Keratinocyte (primary cell): ENCODE measurements around the gene ACBD6. TPM values are rescaled to one million over a fixed set of nuclear protein-coding genes. Genes with fewer than 3 reads are reported as not detected.

Experiments used
- DNase-seq: peaks from one replicate; pipeline ENCODE4 v3.0.0-alpha.2; 2011; ENCODE audit warnings: low read depth, missing footprints, low spot score
- FAIRE-seq: peaks from 2 replicates; lab custom pipeline; 2011; peaks lifted over from hg19 to GRCh38; lab: Jason Lieb, UNC
- H2AFZ ChIP-seq: 2 replicates; pipeline ENCODE4 v1.6.0; 2012; ENCODE audit warnings: low read length, control low read depth, inconsistent platforms; ENCODE audit not compliant: control insufficient read depth
- H3K27ac ChIP-seq: 2 replicates; pipeline ENCODE4 v1.5.1; 2011; ENCODE audit warnings: low read length; ENCODE audit not compliant: control insufficient read depth, insufficient read depth
- H3K27me3 ChIP-seq: 3 replicates; pipeline ENCODE4 v1.6.0; 2011; ENCODE audit warnings: low read length; ENCODE audit not compliant: control insufficient read depth, insufficient read depth; ENCODE audit errors: extremely low read depth
- H3K36me3 ChIP-seq, 2 experiments: 2 replicates in 1 of 2; 3 replicates in 1 of 2; pipeline ENCODE4 v1.5.1; 2011; ENCODE audit warnings: low read length in 2 of 2, mild to moderate bottlenecking in 1 of 2; ENCODE audit not compliant: control insufficient read depth in 2 of 2, insufficient read depth in 2 of 2; ENCODE audit errors: extremely low read depth in 1 of 2
- H3K4me1 ChIP-seq: 3 replicates; pipeline ENCODE4 v1.5.1; 2011; ENCODE audit warnings: low read length; ENCODE audit not compliant: control insufficient read depth, insufficient read depth; ENCODE audit errors: extremely low read depth
- H3K4me2 ChIP-seq: 3 replicates; pipeline ENCODE4 v1.6.0; 2011; ENCODE audit warnings: low read depth, low read length; ENCODE audit not compliant: control insufficient read depth, insufficient read depth; ENCODE audit errors: extremely low read depth
- H3K4me3 ChIP-seq, 3 experiments: fragments of 200-600 bp in 1 of 3; sonication (generic) in 1 of 3; 2 replicates in 2 of 3; 3 replicates in 1 of 3; pipeline ENCODE4 v1.5.1; 2011 to 2016; ENCODE audit warnings: low read length in 3 of 3, mild to moderate bottlenecking in 3 of 3, control low read depth in 2 of 3, inconsistent platforms in 1 of 3, low read depth in 1 of 3, mixed read lengths in 1 of 3, mixed run types in 1 of 3, moderate library complexity in 1 of 3; ENCODE audit not compliant: control insufficient read depth in 2 of 3, insufficient read depth in 2 of 3; ENCODE audit errors: extremely low read depth in 1 of 3
- H3K79me2 ChIP-seq: 2 replicates; pipeline ENCODE4 v1.6.0; 2012; ENCODE audit warnings: low read length; ENCODE audit not compliant: control insufficient read depth, insufficient read depth
- H3K9ac ChIP-seq: 3 replicates; pipeline ENCODE4 v1.6.0; 2011; ENCODE audit warnings: low read length; ENCODE audit not compliant: control insufficient read depth, insufficient read depth; ENCODE audit errors: extremely low read depth
- H3K9me1 ChIP-seq: 3 replicates; pipeline ENCODE4 v1.6.0; 2011; ENCODE audit warnings: low read length; ENCODE audit not compliant: control insufficient read depth, insufficient read depth; ENCODE audit errors: extremely low read depth
- H3K9me3 ChIP-seq: 2 replicates; pipeline ENCODE4 v1.5.1; 2012; ENCODE audit warnings: low read depth, low read length; ENCODE audit not compliant: control insufficient read depth
- H4K20me1 ChIP-seq: 3 replicates; pipeline ENCODE4 v1.6.0; 2011; ENCODE audit warnings: low read length; ENCODE audit not compliant: control insufficient read depth, insufficient read depth; ENCODE audit errors: extremely low read depth
- CTCF ChIP-seq, 3 experiments: IDR thresholded peaks in 1 of 3; conservative IDR thresholded peaks in 1 of 3; optimal IDR thresholded peaks in 1 of 3; 2 replicates in 2 of 3; 3 replicates in 1 of 3; pipeline versions ENCODE3 to v1.5.1; 2011; ENCODE audit warnings: low read length in 3 of 3, mild to moderate bottlenecking in 3 of 3, moderate library complexity in 2 of 3, control low read depth in 1 of 3, inconsistent platforms in 1 of 3; ENCODE audit not compliant: insufficient read depth in 2 of 3; ENCODE audit errors: extremely low read depth in 1 of 3
- EZH2 ChIP-seq: IDR thresholded peaks from one replicate; pipeline ENCODE4 v1.6.1; 2012; ENCODE audit warnings: inconsistent platforms, mild to moderate bottlenecking, low read length, moderate library complexity
- dilution Hi-C: fragments of 300-500 bp; cut with MboI; formaldehyde crosslinking; loops from one replicate; pipeline ENCODE4 v1.7.0; 2020; ENCODE audit warnings: low sequenced_read_pairs; ENCODE audit not compliant: extremely low pct_ligation_motif_present
- polyA plus RNA-seq, 5 experiments: library from polyadenylated mRNA; depleted of rRNA in 3 of 5; stranded (reverse) in 3 of 5; stranded (forward) in 1 of 5; unstranded in 1 of 5; fragments of >200 nt; gene quantifications; 1 replicate in 1 of 5; 2 replicates in 3 of 5; 3 replicates in 1 of 5; pipeline versions ENCODE4 v1.2.1 to v1.2.3, GENCODE V29; 2011 to 2012; ENCODE audit warnings: missing spikeins in 2 of 5, low read depth in 1 of 5, low replicate concordance in 1 of 5

Gene ACBD6
- polyA plus RNA-seq, 1 donor (not counting 4 experiments of a cell fraction or from before 2014, with no cell fraction given): 47.5 TPM

GRCh38 chr1:180458807-180459206 is 43.6 kb downstream of the ACBD6 start:
- Histone ChIP-seq H3K4me2 (no peak overlapping the region), H3K9ac (no peak overlapping the region), H3K36me3 (peaks cover 2 to 4% of the 10 kb centered on the region in 2 experiments), H3K27ac (no peak overlapping the region), H3K4me3 (no peak overlapping the region), H3K79me2 (peaks cover 67% of the 10 kb centered on the region), H3K27me3 (no peaks in the 10 kb centered on the region), H4K20me1 (no peaks in the 10 kb centered on the region), H2AFZ (no peak overlapping the region), H3K9me1 (no peaks in the 10 kb centered on the region), H3K9me3 (peaks cover 3% of the 10 kb centered on the region), H3K4me1 (no peaks in the 10 kb centered on the region)
- DNase-seq (no peak), FAIRE-seq (no peak)
- dilution Hi-C loops: no loop called here
- no peak for TF ChIP-seq EZH2
- TF ChIP-seq CTCF (optimal IDR thresholded peaks at IDR 0.05 in 1 of 3, IDR thresholded peaks at IDR 0.05 in 1 of 3, conservative IDR thresholded peaks at IDR 0.05 in 1 of 3; ENCODE audit: extremely low read depth in 1 of 3, insufficient read depth in 2 of 3, low read length in 3 of 3): no peak

GRCh38 chr1:180456191-180456590 is 46.2 kb downstream of the ACBD6 start:
- DNase-seq (no peak), FAIRE-seq (peak; percentile 9)
- Histone ChIP-seq H3K4me2 (no peak overlapping the region), H3K36me3 (peaks cover 2 to 4% of the 10 kb centered on the region in 2 experiments), H2AFZ (no peak overlapping the region), H3K4me3 (no peak overlapping the region), H3K9me3 (no peaks in the 10 kb centered on the region), H3K27me3 (no peaks in the 10 kb centered on the region), H3K27ac (no peak overlapping the region), H3K9me1 (no peaks in the 10 kb centered on the region), H3K4me1 (no peaks in the 10 kb centered on the region), H4K20me1 (no peaks in the 10 kb centered on the region), H3K9ac (no peak overlapping the region), H3K79me2 (peaks cover 56% of the 10 kb centered on the region)
- TF ChIP-seq CTCF (optimal IDR thresholded peaks at IDR 0.05 in 1 of 3, IDR thresholded peaks at IDR 0.05 in 1 of 3, conservative IDR thresholded peaks at IDR 0.05 in 1 of 3; ENCODE audit: extremely low read depth in 1 of 3, insufficient read depth in 2 of 3, low read length in 3 of 3) (no peak), EZH2 (no peak)
- dilution Hi-C loops: no loop called here
